Coronary artery (tissue), 2 donors: ENCODE results near the gene C11orf52.

ENCODE experiments used
- DNase-seq: peaks from one replicate; pipeline ENCODE4 v3.0.0-alpha.2; 2017; ENCODE audit warnings: low spot score
- H3K27ac ChIP-seq, 2 donors: fragments of 200-600 bp; sonication (generic); one replicate each; pipeline ENCODE4 v1.5.1; 2016 to 2019
- H3K4me3 ChIP-seq: fragments of 200-600 bp; sonication (generic); 2 replicates; pipeline ENCODE4 v1.5.1; 2016; ENCODE audit warnings: mild to moderate bottlenecking, moderate library complexity
- CTCF ChIP-seq: fragments of 200-600 bp; sonication (generic); IDR thresholded peaks from one replicate; pipeline ENCODE4 v1.5.1; 2019; ENCODE audit warnings: antibody characterized with exemption

Gene C11orf52

GRCh38 chr11:111906680-111907079 is 12.0 kb upstream of the C11orf52 start:
- DNase-seq, result no peak
- Histone ChIP-seq H3K27ac (no peak overlapping the region), H3K4me3 (no peak overlapping the region)
- no peak for TF ChIP-seq CTCF

GRCh38 chr11:111908639-111909305 is 9.9 kb upstream of the C11orf52 start:
- H3K4me3 ChIP-seq, result peak overlapping the region; percentile 79
- no peak for DNase-seq
- no peak for TF ChIP-seq CTCF
- H3K27ac ChIP-seq, result peak overlapping the region; percentile 95 to 97

- peak overlapping the region; percentile 95 to 97 for H3K27ac ChIP-seq
- no peak for DNase-seq
- peak overlapping the region; percentile 79 for H3K4me3 ChIP-seq
- TF ChIP-seq CTCF, result no peak
Observed at GRCh38 chr11:111909378-111909777, 9.3 kb upstream of the C11orf52 start.

DNA sequence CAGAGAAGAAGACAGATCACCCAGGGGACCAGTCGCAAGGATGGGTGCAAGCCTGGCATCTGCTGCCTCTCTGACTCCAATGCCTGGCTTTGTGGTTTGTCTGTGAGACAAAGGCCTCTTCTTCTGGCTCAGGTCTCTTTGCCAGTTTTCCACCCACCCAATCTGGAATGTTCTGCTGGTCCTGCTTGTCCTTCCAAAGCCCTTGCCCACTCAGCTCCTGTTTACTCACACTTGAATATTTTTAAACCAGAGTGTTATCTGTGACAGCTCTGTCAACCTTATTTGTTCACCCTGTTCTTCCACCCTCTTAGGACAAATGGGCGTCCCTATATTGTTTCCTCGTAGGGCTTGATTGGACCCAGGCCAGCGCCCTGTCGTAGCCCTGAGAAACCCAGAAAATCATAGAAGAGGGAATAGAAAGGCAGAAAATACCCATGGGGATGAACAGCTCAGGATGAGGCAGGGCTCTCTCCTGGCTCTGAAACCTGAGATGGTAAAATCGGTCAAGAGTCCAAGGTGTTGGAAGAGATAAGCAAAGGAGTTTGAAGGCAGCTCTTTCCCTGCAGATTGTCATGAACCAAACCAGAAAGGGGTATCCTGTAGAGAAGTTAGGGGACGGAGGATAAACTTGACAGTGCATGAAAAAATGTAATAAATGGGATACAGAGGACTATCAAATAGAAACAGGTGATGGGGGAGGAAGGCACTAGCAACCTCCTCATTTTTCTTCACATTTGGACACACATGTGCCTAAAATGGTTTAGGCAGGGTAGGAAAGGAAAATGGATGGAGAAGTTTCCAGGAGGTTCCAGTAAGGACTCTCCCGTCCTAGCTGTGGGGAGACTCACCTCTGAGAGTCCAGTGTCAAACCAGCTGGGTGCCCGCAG is 7.8 kb upstream of the C11orf52 start:
- no peak for DNase-seq
- no peak for TF ChIP-seq CTCF
- Histone ChIP-seq H3K27ac (peak overlapping the region; percentile 95 to 97), H3K4me3 (peak overlapping the region; percentile 79)

GRCh38 chr11:111911563-111912401 is 6.9 kb upstream of the C11orf52 start, which contains the start of gene CRYAB:
TSS of gene CRYAB (minus strand) at chr11:111911770. CDS start at chr11:111911724, 46 bp downstream.
- Histone ChIP-seq H3K27ac (peak within 1 kb of the TSS; percentile 95 to 97), H3K4me3 (peak within 1 kb of the TSS; percentile 79)
- DNase-seq, result peak; percentile 99
- TF ChIP-seq CTCF, result no peak

DNA sequence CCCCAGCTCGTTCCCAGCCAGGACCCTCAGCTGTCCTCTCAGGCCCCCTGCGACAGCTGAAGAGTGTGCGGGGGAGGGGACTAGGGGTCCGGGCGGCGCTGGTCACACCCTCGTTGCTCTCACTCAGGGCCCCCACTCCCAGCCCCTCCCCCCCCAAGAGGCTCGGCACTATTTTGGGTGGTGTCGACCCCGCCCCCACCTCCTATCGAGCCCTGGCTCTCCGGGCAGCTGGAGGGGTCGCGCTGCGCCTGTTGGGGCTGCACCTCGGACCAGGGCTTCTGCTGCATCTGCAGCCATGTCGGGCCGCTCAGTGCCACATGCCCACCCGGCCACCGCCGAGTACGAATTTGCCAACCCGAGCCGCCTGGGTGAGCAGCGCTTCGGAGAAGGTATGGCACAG is 6.2 kb upstream of the C11orf52 start, which contains the start of gene HSPB2:
Gene HSPB2, plus strand, starts transcription at position 200 of the 400 bp plus-strand sequence. Its CDS starts 96 bp downstream, at position 296.
- no peak for TF ChIP-seq CTCF
- Histone ChIP-seq H3K27ac (peak within 1 kb of the TSS; percentile 95 to 97), H3K4me3 (peak within 1 kb of the TSS; percentile 79)
- no peak for DNase-seq
